ENCODE measurements around the gene TBC1D20.
"Not testable (repeated sequence)": the region's sequence is repeated elsewhere in the genome, so short reads cannot be mapped to it uniquely, and the experiment has no call there.

Gene TBC1D20

GRCh38 chr20:400128-400453 lies 62.2 kb downstream of the TBC1D20 start:
- DNase-seq = no peak

GRCh38 chr20:399182-399707 lies 63.1 kb downstream of the TBC1D20 start:
- no peak for DNase-seq

GRCh38 chr20:397432-398237 lies 64.7 kb downstream of the TBC1D20 start:
- DNase-seq = no peak

GRCh38 chr20:396619-397431 lies 65.5 kb downstream of the TBC1D20 start:
- no peak for DNase-seq

GRCh38 chr20:396252-396618 lies 66.1 kb downstream of the TBC1D20 start:
- no peak for DNase-seq

- DNase-seq = not testable (repeated sequence)
Measured at GRCh38 chr20:393296-393695, 69.0 kb downstream of the TBC1D20 start.

DNA sequence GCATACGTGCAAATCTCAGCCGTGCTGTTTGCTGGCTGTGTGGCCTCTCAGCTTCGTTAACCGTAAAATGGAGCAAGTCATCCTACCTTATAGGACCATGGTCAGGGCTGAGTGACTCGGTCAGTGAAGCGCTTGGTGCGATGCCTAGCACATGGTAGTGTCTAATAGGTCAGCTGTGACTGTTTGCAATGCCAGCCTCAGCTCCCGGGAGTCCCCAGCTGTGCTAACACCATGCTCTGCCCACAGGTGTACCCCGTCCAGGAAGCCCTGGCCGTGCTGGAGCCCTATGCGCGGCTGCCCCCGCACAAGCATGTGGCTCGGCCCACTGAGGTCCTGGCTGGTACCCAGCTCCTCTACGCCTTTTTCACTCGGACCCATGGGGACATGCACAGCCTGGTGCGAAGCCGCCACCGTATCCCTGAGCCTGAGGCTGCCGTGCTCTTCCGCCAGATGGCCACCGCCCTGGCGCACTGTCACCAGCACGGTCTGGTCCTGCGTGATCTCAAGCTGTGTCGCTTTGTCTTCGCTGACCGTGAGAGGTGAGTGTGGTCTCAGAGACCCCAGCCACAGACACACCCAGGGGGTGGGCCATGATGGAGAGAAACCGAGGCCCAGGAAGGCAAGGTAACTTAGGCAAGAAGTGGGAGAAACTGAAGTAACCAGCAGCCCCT lies 71.2 kb downstream of the TBC1D20 start:
- no peak for DNase-seq

DNA sequence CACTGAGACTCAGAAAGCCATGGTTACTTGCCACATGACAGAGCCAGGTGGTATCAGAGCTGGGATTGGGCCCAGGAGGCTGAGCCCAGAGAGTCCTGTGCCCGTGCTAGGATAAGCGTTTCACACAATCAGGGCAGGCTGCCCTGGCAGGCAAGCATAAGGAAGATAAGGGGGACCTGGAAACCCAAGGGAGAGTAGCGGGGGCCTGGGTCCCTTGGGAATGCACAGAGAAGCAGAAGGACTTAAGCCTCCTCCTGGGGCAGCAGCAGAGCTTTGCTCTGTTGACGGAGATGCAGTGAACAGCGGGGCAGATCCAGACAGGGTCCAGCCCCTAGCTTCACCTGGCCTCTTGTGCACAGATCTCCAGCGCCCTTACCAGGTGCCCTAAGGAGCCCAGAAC lies 73.1 kb downstream of the TBC1D20 start:
- no peak for DNase-seq

DNA sequence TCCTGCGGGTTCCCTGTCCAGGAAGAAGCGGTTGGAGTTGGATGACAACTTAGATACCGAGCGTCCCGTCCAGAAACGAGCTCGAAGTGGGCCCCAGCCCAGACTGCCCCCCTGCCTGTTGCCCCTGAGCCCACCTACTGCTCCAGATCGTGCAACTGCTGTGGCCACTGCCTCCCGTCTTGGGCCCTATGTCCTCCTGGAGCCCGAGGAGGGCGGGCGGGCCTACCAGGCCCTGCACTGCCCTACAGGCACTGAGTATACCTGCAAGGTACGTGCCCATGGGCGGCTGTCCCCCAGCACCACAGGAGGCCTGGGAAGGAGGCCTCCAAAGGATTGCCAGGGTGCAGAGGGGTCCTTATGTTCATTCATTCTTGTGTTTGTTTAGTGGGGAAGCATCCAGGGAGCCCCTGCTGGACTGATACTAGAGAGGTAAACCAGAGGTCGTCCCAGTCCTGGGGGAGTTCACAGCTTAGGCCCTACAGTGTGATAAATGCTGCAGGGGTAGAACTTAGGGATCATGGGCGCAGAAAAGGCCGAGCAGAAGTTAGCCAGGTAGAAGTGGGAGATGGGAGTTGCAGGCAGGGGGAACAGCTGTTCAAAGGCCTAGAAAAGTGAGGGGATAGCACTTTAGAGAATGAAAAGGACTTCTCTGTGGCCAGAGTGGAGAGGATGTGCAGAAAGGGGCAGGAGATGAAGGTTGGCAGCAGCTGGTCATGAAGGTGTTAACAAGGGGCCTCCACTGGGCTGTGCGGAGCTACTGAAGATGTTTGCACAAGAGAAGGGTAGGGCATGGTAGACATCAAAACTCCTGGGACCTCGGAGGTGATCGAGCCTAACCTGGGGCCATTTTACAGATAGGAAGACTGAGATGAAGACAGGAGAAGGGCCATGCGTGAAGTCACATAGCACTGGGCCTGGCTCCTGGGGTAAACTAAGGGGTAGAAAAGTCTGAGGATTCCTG lies 74.0 kb downstream of the TBC1D20 start:
- DNase-seq = no peak

- no peak for DNase-seq
Measured at GRCh38 chr20:387520-387919, 74.8 kb downstream of the TBC1D20 start.

- not testable (repeated sequence) for DNase-seq
Measured at GRCh38 chr20:386634-387033, 75.7 kb downstream of the TBC1D20 start.

All from activated CD8-positive, alpha-beta memory T cell treated with anti-CD3 and anti-CD28 coated beads, Interleukin-2, amount 50 U/mL, for 48 hours (primary cell).